SK-N-SH (cell line): Measurements from ENCODE around the gene CALML6. TPM values are rescaled to one million over a fixed set of nuclear protein-coding genes. Genes with fewer than 3 reads are reported as not detected.

Experiments
- CTCF ChIA-PET: fragments of 300-600, 350-600 bp; formaldehyde crosslinking; extraction: SDS; loops from one replicate; lab custom pipeline; 2021; lab: Yijun Ruan, JAX
- POLR2A ChIA-PET: fragments of 350-600 bp; sonication (Branson Sonifier 250); formaldehyde crosslinking; extraction: SDS; loops from one replicate; lab custom pipeline; 2020; ENCODE audit warnings: antibody characterized with exemption, inconsistent platforms; lab: Yijun Ruan, JAX
- DNase-seq: peaks from one replicate; pipeline ENCODE4 v3.0.0; 2012
- H2AFZ ChIP-seq: fragments of 200-600 bp; sonication (generic); 2 replicates; pipeline ENCODE4 v1.8.1; 2016; ENCODE audit warnings: antibody characterized with exemption, mild to moderate bottlenecking, low read depth
- H3F3A ChIP-seq: fragments of 200-600 bp; sonication (generic); replicated peaks from 2 replicates; pipeline ENCODE3; 2016; ENCODE audit warnings: antibody characterized with exemption, mild to moderate bottlenecking; ENCODE audit not compliant: insufficient read depth
- H3K27ac ChIP-seq, 2 experiments: fragments of 200-500 bp in 1 of 2; fragments of 200-600 bp in 1 of 2; sonication (Bioruptor generic) in 1 of 2; sonication (generic), shearing (Covaris generic) in 1 of 2; 2 replicates each; pipeline versions ENCODE4 v1.5.1 to v1.6.1; 2014 to 2016; ENCODE audit warnings: low read depth in 2 of 2, inconsistent platforms in 1 of 2, low read length in 1 of 2, mild to moderate bottlenecking in 1 of 2, mixed read lengths in 1 of 2
- H3K27me3 ChIP-seq: fragments of 200-600 bp; sonication (generic), shearing (Covaris generic); 2 replicates; pipeline ENCODE4 v1.6.1; 2016; ENCODE audit warnings: mixed run types; ENCODE audit not compliant: insufficient read depth
- H3K36me3 ChIP-seq, 2 experiments: fragments of 200-500 bp in 1 of 2; fragments of 200-600 bp in 1 of 2; sonication (Bioruptor generic) in 1 of 2; sonication (generic) in 1 of 2; replicated peaks in 1 of 2; 2 replicates each; pipeline versions ENCODE3 to v1.5.1; 2014 to 2016; ENCODE audit warnings: low read length in 1 of 2, mild to moderate bottlenecking in 1 of 2; ENCODE audit not compliant: insufficient read depth in 2 of 2, control insufficient read depth in 1 of 2
- H3K4me1 ChIP-seq, 2 experiments: fragments of 200-500 bp in 1 of 2; fragments of 200-600 bp in 1 of 2; sonication (Bioruptor generic) in 1 of 2; sonication (generic), shearing (Covaris generic) in 1 of 2; 2 replicates each; pipeline versions ENCODE4 v1.5.1 to v1.6.1; 2014 to 2016; ENCODE audit warnings: low read depth in 1 of 2, low read length in 1 of 2, mixed run types in 1 of 2; ENCODE audit not compliant: insufficient read depth in 2 of 2, control insufficient read depth in 1 of 2
- H3K4me2 ChIP-seq: fragments of 200-600 bp; sonication (generic), shearing (Covaris generic); 2 replicates; pipeline ENCODE4 v1.6.1; 2017; ENCODE audit warnings: mixed run types
- H3K4me3 ChIP-seq, 2 experiments: fragments of 200-500 bp in 1 of 2; fragments of 200-600 bp in 1 of 2; sonication (Bioruptor generic) in 1 of 2; sonication (generic), shearing (Covaris generic) in 1 of 2; 2 replicates each; pipeline versions ENCODE4 v1.5.1 to v1.8.1; 2014 to 2016; ENCODE audit warnings: low read depth in 2 of 2, inconsistent platforms in 1 of 2, low read length in 1 of 2, mild to moderate bottlenecking in 1 of 2, mixed read lengths in 1 of 2, moderate library complexity in 1 of 2
- H3K79me2 ChIP-seq: fragments of 200-600 bp; sonication (generic); 2 replicates; pipeline ENCODE4 v1.8.1; 2017; ENCODE audit warnings: mild to moderate bottlenecking; ENCODE audit not compliant: insufficient read depth
- H3K9ac ChIP-seq: fragments of 200-600 bp; sonication (generic); 2 replicates; pipeline ENCODE4 v1.6.1; 2017; ENCODE audit warnings: mixed run types
- H3K9me2 ChIP-seq: fragments of 200-600 bp; sonication (generic); 2 replicates; pipeline ENCODE4 v1.6.1; 2017; ENCODE audit warnings: mixed run types
- H3K9me3 ChIP-seq: fragments of 200-600 bp; sonication (generic); 2 replicates; pipeline ENCODE4 v1.6.1; 2017; ENCODE audit warnings: mixed run types, mild to moderate bottlenecking, moderate library complexity
- H4K20me1 ChIP-seq: fragments of 200-600 bp; sonication (generic); 2 replicates; pipeline ENCODE4 v1.6.1; 2017; ENCODE audit warnings: mild to moderate bottlenecking, mixed run types; ENCODE audit not compliant: insufficient read depth
- EP300 ChIP-seq, 2 experiments: IDR thresholded peaks; 2 replicates each; pipeline versions ENCODE4 v1.4.0 to v1.6.1; 2012; ENCODE audit warnings: borderline replicate concordance in 1 of 2, low read depth in 1 of 2, low read length in 1 of 2
- FOXJ3 ChIP-seq: sonication (generic); formaldehyde crosslinking; IDR thresholded peaks from 2 replicates; pipeline ENCODE4 v1.5.1; 2020; ENCODE audit warnings: mild to moderate bottlenecking, missing genetic modification reagents
- FOXM1 ChIP-seq: IDR thresholded peaks from 2 replicates; pipeline ENCODE4 v1.4.0; 2012; ENCODE audit warnings: low read depth, mild to moderate bottlenecking
- GABPA ChIP-seq: IDR thresholded peaks from 2 replicates; pipeline ENCODE4 v1.4.0; 2012; ENCODE audit warnings: low read depth, mild to moderate bottlenecking
- GATA2 ChIP-seq: sonication (generic); formaldehyde crosslinking; IDR thresholded peaks from 2 replicates; pipeline ENCODE4 v1.5.0; 2020; ENCODE audit warnings: mild to moderate bottlenecking, missing genetic modification reagents
- MEF2A ChIP-seq: IDR thresholded peaks from 2 replicates; pipeline ENCODE4 v1.4.0; 2012; ENCODE audit warnings: low read depth, borderline replicate concordance
- NFIC ChIP-seq: IDR thresholded peaks from 2 replicates; pipeline ENCODE4 v1.4.0; 2012; ENCODE audit warnings: borderline replicate concordance
- RFX5 ChIP-seq: IDR thresholded peaks from 2 replicates; pipeline ENCODE4 v1.6.1; 2012; ENCODE audit warnings: mild to moderate bottlenecking, improper control_type of control experiment, low read length
- RXRA ChIP-seq: IDR thresholded peaks from 2 replicates; pipeline ENCODE4 v1.4.0; 2012; ENCODE audit warnings: low read depth, mild to moderate bottlenecking, borderline replicate concordance
- SMC3 ChIP-seq: IDR thresholded peaks from 2 replicates; pipeline ENCODE4 v1.6.1; 2012; ENCODE audit warnings: low read depth, low read length, improper control_type of control experiment
- TCF12 ChIP-seq: IDR thresholded peaks from 2 replicates; pipeline ENCODE4 v1.4.0; 2012
- TEAD4 ChIP-seq: IDR thresholded peaks from 2 replicates; pipeline ENCODE4 v1.4.0; 2012; ENCODE audit warnings: mild to moderate bottlenecking, borderline replicate concordance; ENCODE audit not compliant: insufficient read depth
- WGBS: methylation state at CpG from one replicate; pipeline ENCODE4 v1.1.6; 2017; ENCODE audit warnings: low lambda C conversion rate; 5-methylcytosine and 5-hydroxymethylcytosine counted together
- polyA plus RNA-seq, 3 experiments: library from polyadenylated mRNA; depleted of rRNA; stranded (reverse); fragments of >200 nt; gene quantifications; 2 replicates each; pipeline ENCODE4 v1.2.3, GENCODE V29; 2012
- TF ChIP-seq, protein P1 (sequence below): fragments of 150-350 bp; IDR thresholded peaks from 2 replicates; pipeline ENCODE4 v1.6.1; 2017; ENCODE audit warnings: antibody characterized with exemption, low read length, low read depth, borderline replicate concordance
- TF ChIP-seq, protein P2 (sequence below): IDR thresholded peaks from 2 replicates; pipeline ENCODE4 v1.4.0; 2012; ENCODE audit warnings: low read depth, borderline replicate concordance
- TF ChIP-seq, protein P3 (sequence below): IDR thresholded peaks from 2 replicates; pipeline ENCODE4; 2012
- TF ChIP-seq, protein P4 (sequence below): fragments of 150-350 bp; IDR thresholded peaks from 2 replicates; pipeline ENCODE4 v1.6.1; 2016; ENCODE audit warnings: mild to moderate bottlenecking, low read depth, low read length
- TF ChIP-seq, protein P5 (sequence below): IDR thresholded peaks from 2 replicates; pipeline ENCODE4 v1.6.1; 2012; ENCODE audit warnings: mild to moderate bottlenecking, low read depth, low read length, moderate library complexity

CALML6 gene
- polyA plus RNA-seq, 1 of the 3 experiments (the other 2 are of a cell fraction), result 0.87 TPM

DNA sequence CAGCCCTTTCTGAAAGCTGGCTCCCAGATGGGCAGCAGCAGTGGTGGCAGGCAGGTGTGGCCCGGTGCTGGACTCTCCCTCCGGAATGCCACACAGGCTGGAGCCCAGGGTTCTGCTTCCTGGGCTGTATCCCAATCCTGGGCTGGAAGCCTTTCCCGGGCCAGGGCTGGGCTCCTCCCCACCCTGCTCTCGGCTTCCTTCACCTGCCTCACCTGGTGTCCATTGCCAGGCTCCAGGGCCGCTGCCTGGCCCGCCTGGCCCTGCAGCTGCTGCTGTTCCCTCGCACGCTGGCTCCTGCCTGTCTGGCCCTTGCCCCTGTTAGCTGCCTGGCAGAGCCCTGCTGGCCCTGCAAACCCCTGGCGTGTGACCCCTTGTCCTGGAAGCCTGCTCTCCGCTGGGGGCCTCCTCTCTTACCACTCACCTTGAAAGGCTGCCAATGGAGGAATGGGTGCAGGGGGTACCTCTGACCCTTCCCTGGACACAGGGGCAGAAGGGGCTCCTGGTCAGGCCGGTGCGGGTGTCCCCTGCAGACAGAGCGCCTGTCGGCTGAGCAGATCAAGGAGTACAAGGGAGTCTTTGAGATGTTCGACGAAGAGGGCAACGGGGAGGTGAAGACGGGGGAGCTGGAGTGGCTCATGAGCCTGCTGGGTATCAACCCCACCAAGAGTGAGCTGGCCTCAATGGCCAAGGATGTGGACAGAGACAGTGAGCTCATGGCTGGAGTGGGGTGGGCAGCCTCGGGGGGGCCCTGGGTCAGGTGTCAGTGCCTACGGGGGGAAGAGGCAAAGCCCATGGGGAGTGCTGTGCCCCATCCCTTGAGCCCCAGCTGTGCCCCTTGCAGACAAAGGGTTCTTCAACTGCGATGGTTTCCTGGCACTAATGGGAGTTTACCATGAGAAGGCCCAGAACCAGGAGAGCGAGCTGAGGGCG lies 1.1 kb downstream of the CALML6 start:
- ChIA-PET CTCF (interaction anchor here (1.4 to 3.6 kb wide), 2 partner anchors 44 to 129 kb away, joined by 4 to 13 read pairs; no protein-coding TSS in a partner anchor), POLR2A (no interaction called here)
- Histone ChIP-seq H3K4me3 (no peak overlapping the region), H3K27ac (no peak overlapping the region), H3K9me2 (no peaks in the 10 kb centered on the region), H3K4me2 (no peak overlapping the region), H3F3A (no peaks in the 10 kb centered on the region), H2AFZ (no peak overlapping the region), H3K36me3 (no peaks in the 10 kb centered on the region), H3K9ac (no peak overlapping the region), H4K20me1 (no peaks in the 10 kb centered on the region), H3K27me3 (no peaks in the 10 kb centered on the region), H3K79me2 (no peaks in the 10 kb centered on the region), H3K4me1 (peaks cover 0 to 19% of the 10 kb centered on the region in 2 experiments; a peak in 1 of 4 replicates), H3K9me3 (no peaks in the 10 kb centered on the region)
- no peak for DNase-seq
- TF ChIP-seq, protein P1, sequence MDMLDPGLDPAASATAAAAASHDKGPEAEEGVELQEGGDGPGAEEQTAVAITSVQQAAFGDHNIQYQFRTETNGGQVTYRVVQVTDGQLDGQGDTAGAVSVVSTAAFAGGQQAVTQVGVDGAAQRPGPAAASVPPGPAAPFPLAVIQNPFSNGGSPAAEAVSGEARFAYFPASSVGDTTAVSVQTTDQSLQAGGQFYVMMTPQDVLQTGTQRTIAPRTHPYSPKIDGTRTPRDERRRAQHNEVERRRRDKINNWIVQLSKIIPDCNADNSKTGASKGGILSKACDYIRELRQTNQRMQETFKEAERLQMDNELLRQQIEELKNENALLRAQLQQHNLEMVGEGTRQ, result no peak
- no peak for TF ChIP-seq EP300 (IDR thresholded peaks at IDR 0.05; ENCODE audit: borderline replicate concordance in 1 of 2, low read depth in 1 of 2, low read length in 1 of 2)
- 90% methylated on average over 18 of the region's 23 CpGs for WGBS

DNA sequence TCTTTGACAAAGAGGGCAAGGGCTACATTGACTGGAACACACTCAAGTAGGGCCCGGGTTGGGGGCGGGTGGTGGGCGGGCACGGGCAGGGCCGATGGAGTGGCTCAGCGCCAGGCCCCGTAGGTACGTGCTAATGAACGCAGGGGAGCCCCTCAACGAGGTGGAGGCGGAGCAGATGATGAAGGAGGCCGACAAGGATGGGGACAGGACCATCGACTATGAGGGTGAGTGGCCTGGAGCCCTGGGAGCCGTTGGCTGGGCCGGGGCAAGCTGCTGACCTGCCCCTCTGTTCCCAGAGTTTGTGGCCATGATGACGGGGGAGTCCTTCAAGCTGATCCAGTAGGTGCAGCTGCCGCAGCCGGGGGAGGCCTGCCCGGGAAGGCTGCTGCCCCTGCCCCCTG lies 1.8 kb downstream of the CALML6 start:
- Histone ChIP-seq H3K4me2 (no peak overlapping the region), H4K20me1 (no peaks in the 10 kb centered on the region), H3K27me3 (no peaks in the 10 kb centered on the region), H3K4me1 (peaks cover 0 to 19% of the 10 kb centered on the region in 2 experiments; a peak in 1 of 4 replicates), H3K27ac (no peak overlapping the region), H2AFZ (no peak overlapping the region), H3K79me2 (no peaks in the 10 kb centered on the region), H3K9me3 (no peaks in the 10 kb centered on the region), H3K9ac (no peak overlapping the region), H3F3A (no peaks in the 10 kb centered on the region), H3K4me3 (no peak overlapping the region), H3K36me3 (no peaks in the 10 kb centered on the region), H3K9me2 (no peaks in the 10 kb centered on the region)
- WGBS, result 88% methylated on average over 15 of the region's 19 CpGs
- POLR2A ChIA-PET, result no interaction called here
- CTCF ChIA-PET, result interaction anchor here (1.3 to 3.6 kb wide), 2 partner anchors 8 to 128 kb away, joined by 10 to 13 read pairs; no protein-coding TSS in a partner anchor
- DNase-seq, result no peak
- TF ChIP-seq MEF2A, result no peak
- TF ChIP-seq RFX5, result no peak
- TF ChIP-seq, protein P2, sequence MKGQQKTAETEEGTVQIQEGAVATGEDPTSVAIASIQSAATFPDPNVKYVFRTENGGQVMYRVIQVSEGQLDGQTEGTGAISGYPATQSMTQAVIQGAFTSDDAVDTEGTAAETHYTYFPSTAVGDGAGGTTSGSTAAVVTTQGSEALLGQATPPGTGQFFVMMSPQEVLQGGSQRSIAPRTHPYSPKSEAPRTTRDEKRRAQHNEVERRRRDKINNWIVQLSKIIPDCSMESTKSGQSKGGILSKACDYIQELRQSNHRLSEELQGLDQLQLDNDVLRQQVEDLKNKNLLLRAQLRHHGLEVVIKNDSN, result no peak
- TF ChIP-seq TEAD4, result no peak
- TF ChIP-seq RXRA, result no peak
- TF ChIP-seq GABPA, result no peak
- TF ChIP-seq, protein P1, result no peak
- no peak for TF ChIP-seq GATA2
- no peak for TF ChIP-seq FOXJ3 (CRISPR knock-in tag)
- TF ChIP-seq, protein P3, sequence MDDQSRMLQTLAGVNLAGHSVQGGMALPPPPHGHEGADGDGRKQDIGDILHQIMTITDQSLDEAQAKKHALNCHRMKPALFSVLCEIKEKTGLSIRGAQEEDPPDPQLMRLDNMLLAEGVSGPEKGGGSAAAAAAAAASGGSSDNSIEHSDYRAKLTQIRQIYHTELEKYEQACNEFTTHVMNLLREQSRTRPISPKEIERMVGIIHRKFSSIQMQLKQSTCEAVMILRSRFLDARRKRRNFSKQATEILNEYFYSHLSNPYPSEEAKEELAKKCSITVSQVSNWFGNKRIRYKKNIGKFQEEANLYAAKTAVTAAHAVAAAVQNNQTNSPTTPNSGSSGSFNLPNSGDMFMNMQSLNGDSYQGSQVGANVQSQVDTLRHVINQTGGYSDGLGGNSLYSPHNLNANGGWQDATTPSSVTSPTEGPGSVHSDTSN, result no peak
- TF ChIP-seq, protein P4, sequence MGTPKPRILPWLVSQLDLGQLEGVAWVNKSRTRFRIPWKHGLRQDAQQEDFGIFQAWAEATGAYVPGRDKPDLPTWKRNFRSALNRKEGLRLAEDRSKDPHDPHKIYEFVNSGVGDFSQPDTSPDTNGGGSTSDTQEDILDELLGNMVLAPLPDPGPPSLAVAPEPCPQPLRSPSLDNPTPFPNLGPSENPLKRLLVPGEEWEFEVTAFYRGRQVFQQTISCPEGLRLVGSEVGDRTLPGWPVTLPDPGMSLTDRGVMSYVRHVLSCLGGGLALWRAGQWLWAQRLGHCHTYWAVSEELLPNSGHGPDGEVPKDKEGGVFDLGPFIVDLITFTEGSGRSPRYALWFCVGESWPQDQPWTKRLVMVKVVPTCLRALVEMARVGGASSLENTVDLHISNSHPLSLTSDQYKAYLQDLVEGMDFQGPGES, result no peak
- TF ChIP-seq SMC3, result no peak
- no peak for TF ChIP-seq NFIC
- TF ChIP-seq FOXM1, result no peak
- TF ChIP-seq, protein P5, sequence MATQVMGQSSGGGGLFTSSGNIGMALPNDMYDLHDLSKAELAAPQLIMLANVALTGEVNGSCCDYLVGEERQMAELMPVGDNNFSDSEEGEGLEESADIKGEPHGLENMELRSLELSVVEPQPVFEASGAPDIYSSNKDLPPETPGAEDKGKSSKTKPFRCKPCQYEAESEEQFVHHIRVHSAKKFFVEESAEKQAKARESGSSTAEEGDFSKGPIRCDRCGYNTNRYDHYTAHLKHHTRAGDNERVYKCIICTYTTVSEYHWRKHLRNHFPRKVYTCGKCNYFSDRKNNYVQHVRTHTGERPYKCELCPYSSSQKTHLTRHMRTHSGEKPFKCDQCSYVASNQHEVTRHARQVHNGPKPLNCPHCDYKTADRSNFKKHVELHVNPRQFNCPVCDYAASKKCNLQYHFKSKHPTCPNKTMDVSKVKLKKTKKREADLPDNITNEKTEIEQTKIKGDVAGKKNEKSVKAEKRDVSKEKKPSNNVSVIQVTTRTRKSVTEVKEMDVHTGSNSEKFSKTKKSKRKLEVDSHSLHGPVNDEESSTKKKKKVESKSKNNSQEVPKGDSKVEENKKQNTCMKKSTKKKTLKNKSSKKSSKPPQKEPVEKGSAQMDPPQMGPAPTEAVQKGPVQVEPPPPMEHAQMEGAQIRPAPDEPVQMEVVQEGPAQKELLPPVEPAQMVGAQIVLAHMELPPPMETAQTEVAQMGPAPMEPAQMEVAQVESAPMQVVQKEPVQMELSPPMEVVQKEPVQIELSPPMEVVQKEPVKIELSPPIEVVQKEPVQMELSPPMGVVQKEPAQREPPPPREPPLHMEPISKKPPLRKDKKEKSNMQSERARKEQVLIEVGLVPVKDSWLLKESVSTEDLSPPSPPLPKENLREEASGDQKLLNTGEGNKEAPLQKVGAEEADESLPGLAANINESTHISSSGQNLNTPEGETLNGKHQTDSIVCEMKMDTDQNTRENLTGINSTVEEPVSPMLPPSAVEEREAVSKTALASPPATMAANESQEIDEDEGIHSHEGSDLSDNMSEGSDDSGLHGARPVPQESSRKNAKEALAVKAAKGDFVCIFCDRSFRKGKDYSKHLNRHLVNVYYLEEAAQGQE, result no peak
- no peak for TF ChIP-seq TCF12
